K562 (cell line): ENCODE data around the gene APOC1. TPM values are rescaled to one million over a fixed set of nuclear protein-coding genes. Genes with fewer than 3 reads are reported as not detected.

ENCODE experiments used
- ATAC-seq: fragments of 200-7000 bp; cut with Tn5 transposase; 3 replicates; pipeline ENCODE4 v1.9.1; 2020; ENCODE audit warnings: moderate library complexity
- BruUV-seq: library from RNA; stranded (reverse); fragments of 400-500 nt; replicated peaks from 2 replicates; lab custom pipeline; 2021; lab: Mats Ljungman, UMichigan
- CTCF ChIA-PET: fragments of 300-600 bp; formaldehyde crosslinking; extraction: SDS; loops from one replicate; lab custom pipeline; 2021; ENCODE audit warnings: low intra/inter-chr PET ratio; lab: Yijun Ruan, JAX
- POLR2A ChIA-PET: fragments of 300-600, 350-650 bp; sonication (Branson Sonifier 250); formaldehyde crosslinking; extraction: SDS; loops from one replicate; lab custom pipeline; 2021; ENCODE audit warnings: antibody characterized with exemption, inconsistent platforms; lab: Yijun Ruan, JAX
- DNase-seq, 4 experiments: peaks; one replicate each; pipeline versions ENCODE4 v3.0.0 to v3.0.0-alpha.2; 2011 to 2018; ENCODE audit warnings: low spot score in 3 of 4, mixed read lengths in 3 of 4; ENCODE audit errors: extremely low read depth in 1 of 4
- FAIRE-seq: peaks from 2 replicates; lab custom pipeline; 2011; peaks lifted over from hg19 to GRCh38; lab: Jason Lieb, UNC
- H2AFZ ChIP-seq: 2 replicates; pipeline ENCODE4 v1.6.0; 2011; ENCODE audit warnings: low read depth, low read length, control low read depth, inconsistent platforms
- H3K27ac ChIP-seq: fragments of 200-600 bp; 3 replicates; pipeline ENCODE4 v1.8.0; 2011; ENCODE audit warnings: low read depth, mild to moderate bottlenecking, control low read depth, inconsistent platforms, low read length, moderate library complexity, mixed read lengths; ENCODE audit errors: extremely low read depth
- H3K27me3 ChIP-seq, 2 experiments: fragments of 300-600 bp in 1 of 2; 2 replicates in 1 of 2; 3 replicates in 1 of 2; pipeline versions ENCODE4 v1.6.0 to v1.8.0; 2011; ENCODE audit warnings: inconsistent platforms in 2 of 2, low read length in 2 of 2, mild to moderate bottlenecking in 1 of 2, mixed read lengths in 1 of 2, moderate library complexity in 1 of 2; ENCODE audit not compliant: control insufficient read depth in 2 of 2, insufficient read depth in 2 of 2
- H3K36me3 ChIP-seq: fragments of 300-600 bp; 3 replicates; pipeline ENCODE4 v1.8.0; 2011; ENCODE audit warnings: mild to moderate bottlenecking, low read length, inconsistent platforms; ENCODE audit not compliant: control insufficient read depth, insufficient read depth
- H3K4me1 ChIP-seq, 2 experiments: fragments of 200-600 bp in 1 of 2; replicated peaks in 1 of 2; 2 replicates in 1 of 2; 3 replicates in 1 of 2; pipeline versions ENCODE4 v1.5.1 to v1.8.0; 2011; ENCODE audit warnings: inconsistent platforms in 2 of 2, low read length in 2 of 2, mild to moderate bottlenecking in 1 of 2, mixed read lengths in 1 of 2, moderate library complexity in 1 of 2; ENCODE audit not compliant: control insufficient read depth in 2 of 2, insufficient read depth in 2 of 2
- H3K4me2 ChIP-seq: 2 replicates; pipeline ENCODE4 v1.6.1; 2011; ENCODE audit warnings: low read length, control low read depth, inconsistent platforms, mixed read lengths; ENCODE audit not compliant: insufficient read depth
- H3K4me3 ChIP-seq: fragments of 200-600 bp; sonication (generic), shearing (Covaris generic); 2 replicates; pipeline ENCODE4 v1.5.1; 2016; ENCODE audit warnings: control low read depth, inconsistent platforms
- H3K79me2 ChIP-seq: fragments of 200-600 bp; 3 replicates; pipeline ENCODE4 v1.8.0; 2011; ENCODE audit warnings: low read length, inconsistent platforms; ENCODE audit not compliant: control insufficient read depth, insufficient read depth
- H3K9ac ChIP-seq, 2 experiments: 2 replicates each; pipeline versions ENCODE4 v1.6.0 to v1.6.1; 2011; ENCODE audit warnings: low read depth in 2 of 2, low read length in 2 of 2, control low read depth in 1 of 2, inconsistent platforms in 1 of 2, mild to moderate bottlenecking in 1 of 2, mixed read lengths in 1 of 2; ENCODE audit not compliant: insufficient read depth in 1 of 2
- H3K9me1 ChIP-seq: one replicate; pipeline ENCODE4 v1.6.0; 2011; ENCODE audit warnings: inconsistent platforms, mild to moderate bottlenecking, low read length, moderate library complexity; ENCODE audit not compliant: control insufficient read depth, insufficient read depth
- H3K9me3 ChIP-seq: replicated peaks from 2 replicates; pipeline ENCODE4 v1.5.1; 2011; ENCODE audit warnings: low read depth, low read length, inconsistent platforms; ENCODE audit not compliant: control insufficient read depth, insufficient read depth
- H4K20me1 ChIP-seq: replicated peaks from 2 replicates; pipeline ENCODE4 v1.6.1; 2011; ENCODE audit warnings: low read length, inconsistent platforms, mixed read lengths; ENCODE audit not compliant: control insufficient read depth, insufficient read depth
- CAMTA2 ChIP-seq: fragments of 250-450 bp; sonication (Bioruptor Pico); conservative IDR thresholded peaks from 2 replicates; pipeline ENCODE4 v1.5.1; 2022
- SIRT6 ChIP-seq: IDR thresholded peaks from one replicate; pipeline ENCODE4 v1.6.1; 2012; ENCODE audit warnings: low read depth, mild to moderate bottlenecking, control low read depth, inconsistent platforms, low read length, moderate library complexity
- TCF7L2 ChIP-seq: fragments of 150-350 bp; IDR thresholded peaks from 2 replicates; pipeline ENCODE4 v1.6.1; 2016; ENCODE audit warnings: low read depth, mild to moderate bottlenecking, low read length, moderate library complexity
- ZNF146 ChIP-seq: IDR thresholded peaks from one replicate; pipeline ENCODE4 v1.6.1; 2018; ENCODE audit warnings: missing compliant biosample characterization; ENCODE audit not compliant: unreplicated experiment
- WGBS: fragments of 100-300 bp; shearing (Covaris generic); methylation state at CpG from one replicate; pipeline ENCODE4 v1.1.6; 2016; ENCODE audit warnings: low coverage, mixed read lengths; ENCODE audit not compliant: insufficient coverage; ENCODE audit errors: missing lambda C conversion rate; 5-methylcytosine and 5-hydroxymethylcytosine counted together
- in situ Hi-C: fragments of 300-500 bp; cut with MboI; formaldehyde crosslinking; loops from 4 replicates; pipeline ENCODE4 v1.15.0; 2018; ENCODE audit warnings: inconsistent platforms, mixed read lengths
- intact Hi-C: fragments of 100-400 bp; cut with micrococcal nuclease; formaldehyde crosslinking; loops from 2 replicates; pipeline ENCODE4 v1.14.2; 2022
- polyA plus RNA-seq, 8 experiments: library from polyadenylated mRNA; depleted of rRNA in 4 of 8; stranded (reverse) in 5 of 8; unstranded in 3 of 8; fragments of >200 nt; fragmentation: Nextera tagmentation in 2 of 8; fragmentation: Illumina TruSeq in 1 of 8; extraction: Ambion mirVana in 2 of 8; extraction: Trizol in 1 of 8; gene quantifications; 2 replicates each; pipeline versions ENCODE4 v1.2.1 to v1.2.3, GENCODE V29; 2011 to 2014; ENCODE audit warnings: inconsistent platforms in 1 of 8, missing spikeins in 1 of 8
- total RNA-seq, 7 experiments: library from RNA; depleted of rRNA in 6 of 7; stranded (reverse); fragments of >200 nt in 6 of 7; fragmentation: Illumina TruSeq in 2 of 7; extraction: Trizol in 2 of 7; gene quantifications; 2 replicates each; pipeline versions ENCODE4 v1.2.1 to v1.2.3, GENCODE V29; 2011 to 2021; ENCODE audit warnings: low replicate concordance in 1 of 7
- TF ChIP-seq, protein P1 (sequence below): fragments of 250-450 bp; sonication (Bioruptor Pico); IDR thresholded peaks from 2 replicates; pipeline ENCODE4 v1.5.0; 2021; ENCODE audit warnings: mild to moderate bottlenecking, moderate library complexity
- TF ChIP-seq, protein P2 (sequence below): fragments of 200-800 bp; sonication (Bioruptor generic); IDR thresholded peaks from 2 replicates; pipeline ENCODE4 v1.6.1; 2017; ENCODE audit warnings: missing genetic modification characterization, missing compliant biosample characterization

The APOC1 gene
- total and polyA plus RNA-seq, 9 of the 15 experiments (the other 6 are each of a cell fraction or from before 2014, with no cell fraction given) = 115 to 408 (median 220) TPM

DNA sequence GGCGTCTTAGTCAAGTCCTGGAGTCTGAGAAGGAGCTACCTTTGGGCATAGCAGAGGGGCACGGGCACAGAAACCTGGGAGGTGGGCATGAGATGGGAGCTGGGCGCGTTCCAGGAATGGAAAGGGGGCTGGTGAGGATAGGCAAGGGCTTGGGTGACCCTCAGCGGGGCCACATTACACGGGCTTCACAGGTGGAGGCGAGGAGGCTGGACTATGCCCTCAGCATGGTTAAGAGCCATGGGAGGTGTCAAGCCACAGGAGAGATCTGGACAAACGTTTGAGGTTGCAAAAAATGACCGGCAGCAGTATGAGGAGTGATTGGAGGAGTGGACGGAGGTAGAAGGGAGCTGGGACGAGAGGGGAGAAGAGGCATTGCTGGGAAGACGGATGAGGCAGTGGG, 46.8 kb upstream of the APOC1 start:
- H3K27me3 ChIP-seq = no peaks in the 10 kb centered on the region
- in situ Hi-C loops = no loop called here
- no peak overlapping the region for H3K4me2 ChIP-seq
- no peaks in the 10 kb centered on the region for H3K9me3 ChIP-seq
- H3K4me1 ChIP-seq = peaks cover 0 to 7% of the 10 kb centered on the region in 2 experiments; a peak in 2 of 5 replicates
- ChIA-PET POLR2A (interaction anchor here (0.7 kb wide), 1 partner anchor 37 kb away, joined by 3 read pairs; no protein-coding TSS in a partner anchor), CTCF (no interaction called here)
- peaks cover 42% of the 10 kb centered on the region for H3K36me3 ChIP-seq
- H3K79me2 ChIP-seq = no peaks in the 10 kb centered on the region
- 82% methylated on average over 12 of the region's 12 CpGs for WGBS
- TF ChIP-seq ZNF146 (CRISPR knock-in tag) (no peak), CAMTA2 (CRISPR knock-in tag) (no peak), SIRT6 (no peak), TCF7L2 (no peak)
- TF ChIP-seq, protein P1, sequence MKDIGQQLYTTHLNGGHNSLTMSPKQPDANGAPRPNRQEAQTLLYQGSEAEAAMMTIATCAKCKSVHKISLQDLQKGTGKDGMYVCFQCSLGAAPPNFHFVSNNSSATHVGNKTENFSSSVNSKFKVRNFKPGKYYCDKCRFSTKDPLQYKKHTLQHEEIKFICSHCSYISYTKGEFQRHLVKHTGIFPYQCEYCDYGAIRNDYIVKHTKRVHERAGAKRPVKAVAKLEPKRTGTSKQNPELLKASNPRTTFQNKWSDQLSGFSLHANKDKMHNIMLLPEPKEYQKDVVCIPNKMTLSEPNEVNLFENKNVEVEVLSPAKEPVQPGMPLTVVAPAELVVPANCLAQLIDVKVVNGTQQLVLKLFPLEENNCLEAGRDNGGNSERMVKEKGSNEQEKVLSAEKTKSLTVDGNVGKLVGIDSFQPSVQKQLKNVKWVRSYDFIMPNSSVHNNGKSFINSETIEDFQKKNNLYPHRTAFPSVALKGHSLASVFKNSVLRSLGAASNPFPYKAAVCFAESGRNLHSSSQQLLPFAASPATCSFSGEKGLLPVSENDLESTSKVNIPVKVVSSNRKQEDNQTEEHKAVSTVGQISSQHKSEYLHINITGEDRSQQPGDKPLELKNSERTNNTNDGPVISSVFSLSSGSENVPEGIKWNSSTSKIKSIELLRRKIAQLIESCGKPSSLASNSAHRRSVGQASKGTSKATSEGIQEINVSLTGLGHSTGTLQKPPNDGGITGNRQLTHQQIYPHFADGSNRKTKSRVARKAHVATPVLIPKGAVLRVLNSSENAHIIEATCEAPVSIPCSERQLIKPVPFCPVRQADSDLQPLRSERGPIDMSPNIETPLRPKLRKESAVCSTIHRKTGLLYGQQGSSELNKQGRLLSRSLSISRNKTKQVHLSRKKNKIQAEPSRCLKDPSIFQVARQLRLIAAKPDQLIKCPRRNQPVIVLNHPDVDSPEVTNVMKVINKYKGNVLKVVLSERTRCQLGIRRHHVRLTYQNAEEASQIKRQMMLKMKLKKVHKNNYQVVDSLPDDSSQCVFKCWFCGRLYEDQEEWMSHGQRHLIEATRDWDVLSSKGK = no peak
- TF ChIP-seq, protein P2, sequence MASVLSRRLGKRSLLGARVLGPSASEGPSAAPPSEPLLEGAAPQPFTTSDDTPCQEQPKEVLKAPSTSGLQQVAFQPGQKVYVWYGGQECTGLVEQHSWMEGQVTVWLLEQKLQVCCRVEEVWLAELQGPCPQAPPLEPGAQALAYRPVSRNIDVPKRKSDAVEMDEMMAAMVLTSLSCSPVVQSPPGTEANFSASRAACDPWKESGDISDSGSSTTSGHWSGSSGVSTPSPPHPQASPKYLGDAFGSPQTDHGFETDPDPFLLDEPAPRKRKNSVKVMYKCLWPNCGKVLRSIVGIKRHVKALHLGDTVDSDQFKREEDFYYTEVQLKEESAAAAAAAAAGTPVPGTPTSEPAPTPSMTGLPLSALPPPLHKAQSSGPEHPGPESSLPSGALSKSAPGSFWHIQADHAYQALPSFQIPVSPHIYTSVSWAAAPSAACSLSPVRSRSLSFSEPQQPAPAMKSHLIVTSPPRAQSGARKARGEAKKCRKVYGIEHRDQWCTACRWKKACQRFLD (CRISPR knock-in tag) = no peak
- no peak overlapping the region for H3K27ac ChIP-seq
- no peak for FAIRE-seq
- intact Hi-C loops = no loop called here
- no TSS peak for BruUV-seq
- peak in 1 of 4 experiments; percentile 5 for DNase-seq
- no peak for ATAC-seq
- no peak overlapping the region for H3K4me3 ChIP-seq
- H4K20me1 ChIP-seq = no peaks in the 10 kb centered on the region
- H3K9me1 ChIP-seq = no peaks in the 10 kb centered on the region
- H3K9ac ChIP-seq = peak overlapping the region in 1 of 2 experiments; percentile 19; a peak in 1 of 4 replicates
- H2AFZ ChIP-seq = no peak overlapping the region
